Breast epithelium (tissue), 3 donors: ENCODE results near the gene PDRG1.

Source experiments
- CTCF ChIP-seq, 3 donors: fragments of 450-650 bp; IDR thresholded peaks; one replicate each; pipeline ENCODE4 v1.5.1; 2016 to 2017; ENCODE audit warnings: antibody characterized with exemption in 3 of 3, mild to moderate bottlenecking in 3 of 3, moderate library complexity in 3 of 3
- POLR2A ChIP-seq: fragments of 450-650 bp; IDR thresholded peaks from one replicate; pipeline ENCODE4 v1.6.1; 2016; ENCODE audit warnings: antibody characterized with exemption, mild to moderate bottlenecking, moderate library complexity
- POLR2AphosphoS5 ChIP-seq, 3 donors: sonication (generic); formaldehyde crosslinking; IDR thresholded peaks; one replicate each; pipeline ENCODE4 v1.6.1; 2017; ENCODE audit warnings: antibody characterized with exemption in 3 of 3

- no peak for TF ChIP-seq CTCF (IDR thresholded peaks at IDR 0.05)
- no peak for TF ChIP-seq POLR2A
- TF ChIP-seq POLR2AphosphoS5 (IDR thresholded peaks at IDR 0.05), result no peak
Measured at GRCh38 chr20:31907046-31907445, 44.8 kb downstream of the PDRG1 start.
